Measurements from ENCODE around the gene BGN.

- no peak for TF ChIP-seq CTCF (IDR thresholded peaks at IDR 0.05)
- TF ChIP-seq POLR2AphosphoS5 (IDR thresholded peaks at IDR 0.05) = no peak
- TF ChIP-seq POLR2A (IDR thresholded peaks at IDR 0.05) = no peak
Observed at GRCh38 chrX:153549231-153549630, 54.5 kb downstream of the BGN start.
